H9 (cell line): Measurements from ENCODE around the gene FSHR. TPM values are rescaled to one million over a fixed set of nuclear protein-coding genes. Genes with fewer than 3 reads are reported as not detected.

Experiments
- DNase-seq: peaks from one replicate; pipeline ENCODE4 v3.0.0-alpha.2; 2017
- H2AFZ ChIP-seq: one replicate; pipeline ENCODE4 v1.6.1; 2013; ENCODE audit warnings: mild to moderate bottlenecking, low read length, control low read depth, moderate library complexity
- H2AK5ac ChIP-seq: 2 replicates; pipeline ENCODE4 v1.6.1; 2013; ENCODE audit warnings: low read length, control low read depth, mixed read lengths; ENCODE audit not compliant: insufficient read length
- H2BK120ac ChIP-seq: one replicate; pipeline ENCODE4 v1.6.1; 2013; ENCODE audit warnings: low read depth, mild to moderate bottlenecking, low read length, control low read depth, inconsistent platforms; ENCODE audit not compliant: poor library complexity, severe bottlenecking
- H2BK12ac ChIP-seq: 2 replicates; pipeline ENCODE4 v1.6.1; 2013; ENCODE audit warnings: low read length, control low read depth, mixed read lengths, low read depth; ENCODE audit not compliant: insufficient read length
- H2BK15ac ChIP-seq: 2 replicates; pipeline ENCODE4 v1.6.1; 2013; ENCODE audit warnings: low read depth, low read length, control low read depth
- H2BK20ac ChIP-seq: one replicate; pipeline ENCODE4 v1.6.1; 2013; ENCODE audit warnings: low read depth, mild to moderate bottlenecking, low read length, control low read depth, inconsistent platforms; ENCODE audit not compliant: poor library complexity, severe bottlenecking
- H2BK5ac ChIP-seq: 2 replicates; pipeline ENCODE4 v1.6.1; 2013; ENCODE audit warnings: low read length, control low read depth, mixed read lengths; ENCODE audit not compliant: insufficient read length
- H3K14ac ChIP-seq: 2 replicates; pipeline ENCODE4 v1.6.1; 2013; ENCODE audit warnings: low read length, control low read depth; ENCODE audit not compliant: insufficient read depth
- H3K18ac ChIP-seq: 2 replicates; pipeline ENCODE4 v1.6.1; 2013; ENCODE audit warnings: low read depth, mild to moderate bottlenecking, mixed read lengths, low read length, control low read depth; ENCODE audit not compliant: insufficient read length
- H3K23ac ChIP-seq: 2 replicates; pipeline ENCODE4 v1.6.1; 2013; ENCODE audit warnings: low read length, control low read depth, mixed read lengths, low read depth; ENCODE audit not compliant: insufficient read length
- H3K23me2 ChIP-seq: 2 replicates; pipeline ENCODE4 v1.6.1; 2013; ENCODE audit warnings: low read depth, mild to moderate bottlenecking, mixed read lengths, low read length, control low read depth; ENCODE audit not compliant: insufficient read length, poor library complexity, severe bottlenecking
- H3K27ac ChIP-seq: 2 replicates; pipeline ENCODE4 v1.5.1; 2013; ENCODE audit warnings: low read length, control low read depth, mixed read lengths, low read depth; ENCODE audit not compliant: insufficient read length
- H3K27me3 ChIP-seq: 2 replicates; pipeline ENCODE4 v1.6.1; 2013; ENCODE audit warnings: low read length, control low read depth, inconsistent platforms; ENCODE audit not compliant: insufficient read depth
- H3K4ac ChIP-seq: 2 replicates; pipeline ENCODE4 v1.6.1; 2013; ENCODE audit warnings: low read depth, mild to moderate bottlenecking, control low read depth, inconsistent platforms, low read length, moderate library complexity
- H3K4me1 ChIP-seq: 2 replicates; pipeline ENCODE4 v1.6.1; 2013; ENCODE audit warnings: low read length, control low read depth, inconsistent platforms; ENCODE audit not compliant: insufficient read depth
- H3K4me2 ChIP-seq: 2 replicates; pipeline ENCODE4 v1.6.1; 2013; ENCODE audit warnings: low read length, control low read depth, mixed read lengths; ENCODE audit not compliant: insufficient read length, insufficient read depth
- H3K56ac ChIP-seq: 2 replicates; pipeline ENCODE4 v1.6.1; 2013; ENCODE audit warnings: low read depth, mild to moderate bottlenecking, mixed read lengths, low read length, control low read depth; ENCODE audit not compliant: insufficient read length
- H3K79me1 ChIP-seq: 2 replicates; pipeline ENCODE4 v1.6.1; 2013; ENCODE audit warnings: low read depth, mild to moderate bottlenecking, moderate library complexity, low read length, control low read depth, inconsistent platforms; ENCODE audit not compliant: insufficient read depth, poor library complexity, severe bottlenecking
- H3K79me2 ChIP-seq: 2 replicates; pipeline ENCODE4 v1.6.1; 2013; ENCODE audit warnings: low read length, control low read depth, inconsistent platforms; ENCODE audit not compliant: insufficient read depth
- H3K9ac ChIP-seq: 2 replicates; pipeline ENCODE4 v1.6.1; 2013; ENCODE audit warnings: low read length, control low read depth, mixed read lengths; ENCODE audit not compliant: insufficient read length; ENCODE audit errors: extremely low read depth
- H3K9me3 ChIP-seq: one replicate; pipeline ENCODE4 v1.6.1; 2013; ENCODE audit warnings: low read depth, low read length, inconsistent platforms; ENCODE audit not compliant: control insufficient read depth
- H3T11ph ChIP-seq: one replicate; pipeline ENCODE4 v1.6.1; 2013; ENCODE audit warnings: mild to moderate bottlenecking, low read length, control low read depth, inconsistent platforms
- H4K20me1 ChIP-seq: one replicate; pipeline ENCODE4 v1.6.1; 2013; ENCODE audit not compliant: control insufficient read depth, insufficient read length, insufficient read depth
- H4K5ac ChIP-seq: 2 replicates; pipeline ENCODE4 v1.6.1; 2013; ENCODE audit warnings: low read depth, mild to moderate bottlenecking, mixed read lengths, low read length, control low read depth; ENCODE audit not compliant: insufficient read length
- H4K8ac ChIP-seq: replicated peaks from 2 replicates; pipeline ENCODE4 v1.6.1; 2013; ENCODE audit warnings: low read length, control low read depth, mixed read lengths, low read depth; ENCODE audit not compliant: insufficient read length
- H4K91ac ChIP-seq: 2 replicates; pipeline ENCODE4 v1.6.1; 2013; ENCODE audit warnings: low read depth, mild to moderate bottlenecking, moderate library complexity, mixed read lengths, low read length, control low read depth; ENCODE audit not compliant: insufficient read length
- H3K27ac Mint-ChIP-seq, 3 experiments: 2 replicates in 2 of 3; 3 replicates in 1 of 3; pipeline ENCODE4 v1.8.0; 2020 to 2021; ENCODE audit warnings: mixed read lengths in 3 of 3, mild to moderate bottlenecking in 1 of 3, moderate library complexity in 1 of 3
- H3K27me3 Mint-ChIP-seq: 2 replicates; pipeline ENCODE4 v1.8.0; 2021; ENCODE audit warnings: low read depth, mild to moderate bottlenecking, moderate library complexity, mixed read lengths
- H3K36me3 Mint-ChIP-seq, 3 experiments: 2 replicates in 2 of 3; 3 replicates in 1 of 3; pipeline ENCODE4 v1.8.0; 2020 to 2021; ENCODE audit warnings: low read depth in 3 of 3, mixed read lengths in 3 of 3; ENCODE audit not compliant: insufficient read depth in 1 of 3
- H3K4me1 Mint-ChIP-seq, 2 experiments: 2 replicates each; pipeline ENCODE4 v1.8.0; 2020; ENCODE audit warnings: mixed read lengths in 2 of 2
- H3K4me3 Mint-ChIP-seq, 2 experiments: 2 replicates in 1 of 2; 3 replicates in 1 of 2; pipeline ENCODE4 v1.8.0; 2020 to 2021; ENCODE audit warnings: mild to moderate bottlenecking in 2 of 2, mixed read lengths in 2 of 2, moderate library complexity in 1 of 2
- H3K9me3 Mint-ChIP-seq, 2 experiments: 2 replicates in 1 of 2; 3 replicates in 1 of 2; pipeline ENCODE4 v1.8.0; 2020; ENCODE audit warnings: mild to moderate bottlenecking in 2 of 2, mixed read lengths in 2 of 2, moderate library complexity in 1 of 2
- CTCF ChIP-seq: fragments of 200-600 bp; sonication (generic); conservative IDR thresholded peaks from 3 replicates; pipeline ENCODE4 v1.8.0; 2021; ENCODE audit warnings: antibody characterized with exemption, mild to moderate bottlenecking
- WGBS: extraction: QIAGEN DNeasy Blood & Tissue Kit; methylation state at CpG from one replicate; pipeline ENCODE4 v1.1.7; 2013; ENCODE audit warnings: missing lambda C conversion rate, low lambda C conversion rate, mixed read lengths; ENCODE audit not compliant: insufficient read length; ENCODE audit errors: extremely low coverage; 5-methylcytosine and 5-hydroxymethylcytosine counted together
- total RNA-seq: library from RNA; stranded (reverse); gene quantifications from 2 replicates; pipeline ENCODE4 v1.2.1, GENCODE V29; 2021

The FSHR gene
- total RNA-seq, 1 experiment from 2014 or later, result not detected

DNA sequence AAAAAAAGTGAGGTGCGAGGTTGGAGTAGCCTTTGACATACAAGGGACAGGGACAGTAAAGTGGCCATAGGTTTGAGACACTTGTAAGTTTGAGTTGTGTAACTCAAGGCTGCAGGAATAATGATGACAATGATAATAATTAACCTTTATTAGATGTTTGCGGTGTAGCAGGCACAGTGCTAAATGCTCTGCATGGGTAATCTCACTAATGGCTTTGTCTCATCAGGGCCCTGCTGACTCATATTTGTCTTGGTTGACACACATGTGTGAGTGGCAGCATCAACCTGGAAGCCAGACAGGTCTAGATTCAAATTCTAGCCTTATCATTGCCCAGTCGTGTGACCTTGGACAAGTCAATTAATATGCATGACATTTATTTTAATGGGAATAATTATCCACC lies 126.2 kb downstream of the FSHR start:
- Mint-ChIP-seq H3K27me3 (no peaks in the 10 kb centered on the region), H3K27ac (no peak overlapping the region), H3K9me3 (no peaks in the 10 kb centered on the region), H3K4me3 (no peak overlapping the region), H3K4me1 (peaks cover 16% of the 10 kb centered on the region in 2 experiments), H3K36me3 (no peaks in the 10 kb centered on the region)
- Histone ChIP-seq H3K18ac (no peak overlapping the region), H3K4me2 (no peak overlapping the region), H3K56ac (no peak overlapping the region), H4K5ac (no peak overlapping the region), H3K79me2 (no peaks in the 10 kb centered on the region), H2BK12ac (no peak overlapping the region), H2BK5ac (no peak overlapping the region), H3K27ac (no peak overlapping the region), H3K9me3 (no peaks in the 10 kb centered on the region), H3K27me3 (no peaks in the 10 kb centered on the region), H3K23me2 (no peaks in the 10 kb centered on the region), H3K23ac (no peak overlapping the region), H2BK15ac (no peak overlapping the region), H2AK5ac (no peak overlapping the region), H3K9ac (no peak overlapping the region), H3K14ac (no peak overlapping the region), H2AFZ (no peak overlapping the region), H3K79me1 (no peaks in the 10 kb centered on the region), H2BK120ac (no peak overlapping the region), H4K91ac (no peak overlapping the region), H3T11ph (no peak overlapping the region), H4K20me1 (no peaks in the 10 kb centered on the region), H3K4ac (no peak overlapping the region), H4K8ac (no peak overlapping the region), H2BK20ac (no peak overlapping the region), H3K4me1 (no peaks in the 10 kb centered on the region; the same call in 1 of the 2 replicates)
- TF ChIP-seq CTCF, result no peak
- WGBS, result no CpG with 5 or more reads among the region's 3 CpGs
- no peak for DNase-seq
